GM23338 (cell line): Measurements from ENCODE around the gene LRP1B. TPM values are rescaled to one million over a fixed set of nuclear protein-coding genes. Genes with fewer than 3 reads are reported as not detected.

Experiments
- ATAC-seq: fragments of 200-7000 bp; cut with Tn5 transposase; 3 replicates; pipeline ENCODE4 v1.9.1; 2020
- DNase-seq: peaks from one replicate; pipeline ENCODE4 v3.0.0-alpha.2; 2015; ENCODE audit warnings: low spot score
- H2AFZ ChIP-seq: fragments of 200-600 bp; sonication (generic); 2 replicates; pipeline ENCODE4 v1.8.0; 2016; ENCODE audit warnings: antibody characterized with exemption, mild to moderate bottlenecking, moderate library complexity
- H3F3A ChIP-seq: fragments of 200-600 bp; sonication (generic); replicated peaks from 2 replicates; pipeline ENCODE4 v1.8.0; 2017; ENCODE audit warnings: antibody characterized with exemption, mixed run types, low read depth
- H3K27ac ChIP-seq: fragments of 200-600 bp; sonication (generic); 2 replicates; pipeline ENCODE4 v1.6.1; 2016; ENCODE audit warnings: low read depth
- H3K27me3 ChIP-seq: fragments of 200-600 bp; sonication (generic); 2 replicates; pipeline ENCODE4 v1.8.0; 2016; ENCODE audit warnings: mild to moderate bottlenecking, mixed run types, moderate library complexity; ENCODE audit not compliant: insufficient read depth
- H3K36me3 ChIP-seq: fragments of 200-600 bp; sonication (generic); 2 replicates; pipeline ENCODE4 v1.8.0; 2016; ENCODE audit warnings: mild to moderate bottlenecking; ENCODE audit not compliant: insufficient read depth
- H3K4me1 ChIP-seq: fragments of 200-600 bp; sonication (generic); 2 replicates; pipeline ENCODE4 v1.8.0; 2016; ENCODE audit warnings: mild to moderate bottlenecking, moderate library complexity; ENCODE audit not compliant: insufficient read depth
- H3K4me2 ChIP-seq: fragments of 200-600 bp; sonication (generic); 2 replicates; pipeline ENCODE4 v1.7.1; 2017; ENCODE audit warnings: mixed run types
- H3K4me3 ChIP-seq: fragments of 200-600 bp; sonication (generic); 2 replicates; pipeline ENCODE4 v1.6.1; 2016; ENCODE audit warnings: mixed run types
- H3K79me2 ChIP-seq: fragments of 200-600 bp; sonication (generic); replicated peaks from 2 replicates; pipeline ENCODE4 v1.8.0; 2017; ENCODE audit warnings: mild to moderate bottlenecking; ENCODE audit not compliant: insufficient read depth
- H3K9me2 ChIP-seq: fragments of 200-600 bp; sonication (generic); 2 replicates; pipeline ENCODE4 v1.8.0; 2017; ENCODE audit not compliant: insufficient read depth
- H4K20me1 ChIP-seq: fragments of 200-600 bp; sonication (generic); replicated peaks from 2 replicates; pipeline ENCODE4 v1.8.0; 2017; ENCODE audit warnings: mild to moderate bottlenecking; ENCODE audit not compliant: insufficient read depth
- H3K27ac Mint-ChIP-seq: 2 replicates; pipeline ENCODE4 v1.8.0; 2020; ENCODE audit warnings: inconsistent platforms, mild to moderate bottlenecking, moderate library complexity, mixed read lengths
- H3K27me3 Mint-ChIP-seq: 3 replicates; pipeline ENCODE4 v1.8.0; 2022; ENCODE audit warnings: low read depth, mild to moderate bottlenecking, moderate library complexity, mixed read lengths, inconsistent platforms; ENCODE audit not compliant: insufficient read depth, poor library complexity
- H3K36me3 Mint-ChIP-seq: 3 replicates; pipeline ENCODE4 v1.8.0; 2021; ENCODE audit warnings: low read depth, mild to moderate bottlenecking, inconsistent platforms, moderate library complexity, mixed read lengths
- H3K4me1 Mint-ChIP-seq: 3 replicates; pipeline ENCODE4 v1.8.0; 2020; ENCODE audit warnings: mild to moderate bottlenecking, inconsistent platforms, mixed read lengths
- H3K4me3 Mint-ChIP-seq: 3 replicates; pipeline ENCODE4 v1.8.0; 2021; ENCODE audit warnings: moderate library complexity, mild to moderate bottlenecking, inconsistent platforms, mixed read lengths
- H3K9me3 Mint-ChIP-seq: 3 replicates; pipeline ENCODE4 v1.8.0; 2020; ENCODE audit warnings: moderate library complexity, mild to moderate bottlenecking, inconsistent platforms, mixed read lengths
- CREB1 ChIP-seq: fragments of 250-450 bp; sonication (Bioruptor Pico); IDR thresholded peaks from 2 replicates; pipeline ENCODE4 v1.5.0; 2020; ENCODE audit warnings: low read depth, mild to moderate bottlenecking, moderate library complexity
- EZH2 ChIP-seq: fragments of 200-600 bp; sonication (generic); IDR thresholded peaks from one replicate; pipeline ENCODE4 v1.8.0; 2017; ENCODE audit warnings: antibody characterized with exemption, mild to moderate bottlenecking, low read depth; ENCODE audit not compliant: unreplicated experiment
- EZH2phosphoT487 ChIP-seq: fragments of 200-600 bp; sonication (generic); IDR thresholded peaks from one replicate; pipeline ENCODE4 v1.8.1; 2018; ENCODE audit warnings: antibody characterized with exemption; ENCODE audit not compliant: unreplicated experiment
- JUNB ChIP-seq: IDR thresholded peaks from one replicate; pipeline ENCODE4 v1.6.1; 2016; ENCODE audit warnings: antibody characterized with exemption; ENCODE audit not compliant: unreplicated experiment
- NANOG ChIP-seq: IDR thresholded peaks from 2 replicates; pipeline ENCODE4 v1.6.1; 2016; ENCODE audit warnings: antibody characterized with exemption, borderline replicate concordance
- POLR2AphosphoS5 ChIP-seq: IDR thresholded peaks from 2 replicates; pipeline ENCODE4 v1.6.1; 2016; ENCODE audit warnings: antibody characterized with exemption, low read depth
- STAT1 ChIP-seq: IDR thresholded peaks from one replicate; pipeline ENCODE4 v1.6.1; 2016; ENCODE audit warnings: antibody characterized with exemption; ENCODE audit not compliant: unreplicated experiment
- ZNF114 ChIP-seq: fragments of 250-450 bp; sonication (Bioruptor Pico); IDR thresholded peaks from 2 replicates; pipeline ENCODE4 v1.5.0; 2020; ENCODE audit warnings: mild to moderate bottlenecking, moderate library complexity
- ZNF331 ChIP-seq: fragments of 250-450 bp; sonication (Bioruptor Pico); IDR thresholded peaks from 2 replicates; pipeline ENCODE4 v1.5.0; 2020; ENCODE audit warnings: low read depth, mild to moderate bottlenecking, moderate library complexity
- polyA plus RNA-seq: library from polyadenylated mRNA; unstranded; fragments of >200 nt; fragmentation: Nextera tagmentation; extraction: Ambion mirVana; gene quantifications from 2 replicates; pipeline ENCODE4 v1.2.1, GENCODE V29; 2016
- total RNA-seq: library from RNA; depleted of rRNA; stranded (reverse); fragments of >200 nt; shearing (Covaris generic); gene quantifications from 2 replicates; pipeline ENCODE4 v1.2.3, GENCODE V29; 2014
- TF ChIP-seq, protein P1 (sequence below): IDR thresholded peaks from 2 replicates; pipeline ENCODE4 v1.6.1; 2016; ENCODE audit warnings: antibody characterized with exemption
- TF ChIP-seq, protein P2 (sequence below), 2 experiments: fragments of 200-600 bp in 1 of 2; sonication (generic) in 1 of 2; conservative IDR thresholded peaks; 2 replicates each; pipeline versions ENCODE4 v1.5.1 to v1.6.1; 2016 to 2017; ENCODE audit warnings: antibody characterized with exemption in 2 of 2, low read depth in 2 of 2, mild to moderate bottlenecking in 2 of 2, moderate library complexity in 1 of 2
- TF ChIP-seq, protein P3 (sequence below): IDR thresholded peaks from one replicate; pipeline ENCODE4 v1.6.1; 2018; ENCODE audit warnings: antibody characterized with exemption; ENCODE audit not compliant: unreplicated experiment
- TF ChIP-seq, protein P4 (sequence below): fragments of 250-450 bp; sonication (Bioruptor Pico); IDR thresholded peaks from 2 replicates; pipeline ENCODE4 v1.5.0; 2020; ENCODE audit warnings: mild to moderate bottlenecking, moderate library complexity

Gene LRP1B
- total and polyA plus RNA-seq, 2 experiments from 2014 or later: 0.15 to 0.97 TPM

DNA sequence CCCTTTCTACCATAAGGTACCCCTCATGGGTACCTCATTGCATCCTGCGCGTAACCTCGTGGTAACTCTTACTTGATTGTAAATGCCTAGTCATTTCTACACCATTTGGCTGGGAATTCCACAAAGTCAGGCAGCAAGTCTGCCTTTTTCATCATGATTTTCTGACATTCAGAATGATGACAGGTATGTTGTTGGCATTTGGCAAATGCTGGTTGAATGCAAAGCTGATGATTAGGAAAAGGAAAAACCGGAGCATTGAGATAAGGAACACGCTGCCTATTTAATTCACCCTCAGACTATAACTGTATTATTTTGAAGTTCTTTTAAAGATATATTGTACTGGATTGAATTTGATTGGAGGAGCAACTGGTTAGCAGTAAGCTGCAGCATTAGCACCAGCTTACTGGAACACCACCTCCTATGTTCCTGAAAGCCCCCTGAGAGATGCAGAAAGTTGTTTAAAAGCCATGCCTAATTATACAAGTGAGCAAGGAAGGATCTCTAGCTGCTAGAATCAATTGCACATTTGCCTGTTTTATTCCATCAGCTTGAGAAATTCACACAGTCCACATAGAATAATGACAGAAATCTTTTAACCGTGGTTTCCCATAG lies 520.1 kb downstream of the LRP1B start:
- Histone ChIP-seq H3K27me3 (no peaks in the 10 kb centered on the region), H3K9me2 (no peaks in the 10 kb centered on the region), H3K27ac (peak overlapping the region; percentile 82), H4K20me1 (no peaks in the 10 kb centered on the region), H3K4me1 (peaks cover 31% of the 10 kb centered on the region), H3K79me2 (no peaks in the 10 kb centered on the region), H3K4me3 (peak overlapping the region; percentile 27; the same call in 1 of the 2 replicates), H3K4me2 (peak overlapping the region; percentile 48), H2AFZ (peak overlapping the region; percentile 69; the same call in 1 of the 2 replicates), H3K36me3 (no peaks in the 10 kb centered on the region), H3F3A (no peaks in the 10 kb centered on the region)
- ATAC-seq: peak; percentile 57
- Mint-ChIP-seq H3K4me3 (peak overlapping the region; percentile 58; the same call in 2 of the 3 replicates), H3K27me3 (peaks cover 1% of the 10 kb centered on the region), H3K9me3 (peaks cover 14% of the 10 kb centered on the region), H3K4me1 (peaks cover 31% of the 10 kb centered on the region), H3K36me3 (peaks cover 43% of the 10 kb centered on the region), H3K27ac (peak overlapping the region; percentile 96)
- TF ChIP-seq JUNB: no peak
- TF ChIP-seq CREB1 (CRISPR knock-in tag): no peak
- no peak for TF ChIP-seq ZNF114 (CRISPR knock-in tag)
- TF ChIP-seq, protein P1, sequence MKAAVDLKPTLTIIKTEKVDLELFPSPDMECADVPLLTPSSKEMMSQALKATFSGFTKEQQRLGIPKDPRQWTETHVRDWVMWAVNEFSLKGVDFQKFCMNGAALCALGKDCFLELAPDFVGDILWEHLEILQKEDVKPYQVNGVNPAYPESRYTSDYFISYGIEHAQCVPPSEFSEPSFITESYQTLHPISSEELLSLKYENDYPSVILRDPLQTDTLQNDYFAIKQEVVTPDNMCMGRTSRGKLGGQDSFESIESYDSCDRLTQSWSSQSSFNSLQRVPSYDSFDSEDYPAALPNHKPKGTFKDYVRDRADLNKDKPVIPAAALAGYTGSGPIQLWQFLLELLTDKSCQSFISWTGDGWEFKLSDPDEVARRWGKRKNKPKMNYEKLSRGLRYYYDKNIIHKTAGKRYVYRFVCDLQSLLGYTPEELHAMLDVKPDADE: no peak
- TF ChIP-seq, protein P2, sequence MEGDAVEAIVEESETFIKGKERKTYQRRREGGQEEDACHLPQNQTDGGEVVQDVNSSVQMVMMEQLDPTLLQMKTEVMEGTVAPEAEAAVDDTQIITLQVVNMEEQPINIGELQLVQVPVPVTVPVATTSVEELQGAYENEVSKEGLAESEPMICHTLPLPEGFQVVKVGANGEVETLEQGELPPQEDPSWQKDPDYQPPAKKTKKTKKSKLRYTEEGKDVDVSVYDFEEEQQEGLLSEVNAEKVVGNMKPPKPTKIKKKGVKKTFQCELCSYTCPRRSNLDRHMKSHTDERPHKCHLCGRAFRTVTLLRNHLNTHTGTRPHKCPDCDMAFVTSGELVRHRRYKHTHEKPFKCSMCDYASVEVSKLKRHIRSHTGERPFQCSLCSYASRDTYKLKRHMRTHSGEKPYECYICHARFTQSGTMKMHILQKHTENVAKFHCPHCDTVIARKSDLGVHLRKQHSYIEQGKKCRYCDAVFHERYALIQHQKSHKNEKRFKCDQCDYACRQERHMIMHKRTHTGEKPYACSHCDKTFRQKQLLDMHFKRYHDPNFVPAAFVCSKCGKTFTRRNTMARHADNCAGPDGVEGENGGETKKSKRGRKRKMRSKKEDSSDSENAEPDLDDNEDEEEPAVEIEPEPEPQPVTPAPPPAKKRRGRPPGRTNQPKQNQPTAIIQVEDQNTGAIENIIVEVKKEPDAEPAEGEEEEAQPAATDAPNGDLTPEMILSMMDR (conservative IDR thresholded peaks at IDR 0.05; ENCODE audit: low read depth in 2 of 2): no peak
- no peak for TF ChIP-seq ZNF331 (CRISPR knock-in tag)
- no peak for TF ChIP-seq POLR2AphosphoS5
- TF ChIP-seq NANOG: no peak
- TF ChIP-seq, protein P3, sequence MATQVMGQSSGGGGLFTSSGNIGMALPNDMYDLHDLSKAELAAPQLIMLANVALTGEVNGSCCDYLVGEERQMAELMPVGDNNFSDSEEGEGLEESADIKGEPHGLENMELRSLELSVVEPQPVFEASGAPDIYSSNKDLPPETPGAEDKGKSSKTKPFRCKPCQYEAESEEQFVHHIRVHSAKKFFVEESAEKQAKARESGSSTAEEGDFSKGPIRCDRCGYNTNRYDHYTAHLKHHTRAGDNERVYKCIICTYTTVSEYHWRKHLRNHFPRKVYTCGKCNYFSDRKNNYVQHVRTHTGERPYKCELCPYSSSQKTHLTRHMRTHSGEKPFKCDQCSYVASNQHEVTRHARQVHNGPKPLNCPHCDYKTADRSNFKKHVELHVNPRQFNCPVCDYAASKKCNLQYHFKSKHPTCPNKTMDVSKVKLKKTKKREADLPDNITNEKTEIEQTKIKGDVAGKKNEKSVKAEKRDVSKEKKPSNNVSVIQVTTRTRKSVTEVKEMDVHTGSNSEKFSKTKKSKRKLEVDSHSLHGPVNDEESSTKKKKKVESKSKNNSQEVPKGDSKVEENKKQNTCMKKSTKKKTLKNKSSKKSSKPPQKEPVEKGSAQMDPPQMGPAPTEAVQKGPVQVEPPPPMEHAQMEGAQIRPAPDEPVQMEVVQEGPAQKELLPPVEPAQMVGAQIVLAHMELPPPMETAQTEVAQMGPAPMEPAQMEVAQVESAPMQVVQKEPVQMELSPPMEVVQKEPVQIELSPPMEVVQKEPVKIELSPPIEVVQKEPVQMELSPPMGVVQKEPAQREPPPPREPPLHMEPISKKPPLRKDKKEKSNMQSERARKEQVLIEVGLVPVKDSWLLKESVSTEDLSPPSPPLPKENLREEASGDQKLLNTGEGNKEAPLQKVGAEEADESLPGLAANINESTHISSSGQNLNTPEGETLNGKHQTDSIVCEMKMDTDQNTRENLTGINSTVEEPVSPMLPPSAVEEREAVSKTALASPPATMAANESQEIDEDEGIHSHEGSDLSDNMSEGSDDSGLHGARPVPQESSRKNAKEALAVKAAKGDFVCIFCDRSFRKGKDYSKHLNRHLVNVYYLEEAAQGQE: no peak
- TF ChIP-seq EZH2: no peak
- no peak for TF ChIP-seq EZH2phosphoT487
- TF ChIP-seq, protein P4, sequence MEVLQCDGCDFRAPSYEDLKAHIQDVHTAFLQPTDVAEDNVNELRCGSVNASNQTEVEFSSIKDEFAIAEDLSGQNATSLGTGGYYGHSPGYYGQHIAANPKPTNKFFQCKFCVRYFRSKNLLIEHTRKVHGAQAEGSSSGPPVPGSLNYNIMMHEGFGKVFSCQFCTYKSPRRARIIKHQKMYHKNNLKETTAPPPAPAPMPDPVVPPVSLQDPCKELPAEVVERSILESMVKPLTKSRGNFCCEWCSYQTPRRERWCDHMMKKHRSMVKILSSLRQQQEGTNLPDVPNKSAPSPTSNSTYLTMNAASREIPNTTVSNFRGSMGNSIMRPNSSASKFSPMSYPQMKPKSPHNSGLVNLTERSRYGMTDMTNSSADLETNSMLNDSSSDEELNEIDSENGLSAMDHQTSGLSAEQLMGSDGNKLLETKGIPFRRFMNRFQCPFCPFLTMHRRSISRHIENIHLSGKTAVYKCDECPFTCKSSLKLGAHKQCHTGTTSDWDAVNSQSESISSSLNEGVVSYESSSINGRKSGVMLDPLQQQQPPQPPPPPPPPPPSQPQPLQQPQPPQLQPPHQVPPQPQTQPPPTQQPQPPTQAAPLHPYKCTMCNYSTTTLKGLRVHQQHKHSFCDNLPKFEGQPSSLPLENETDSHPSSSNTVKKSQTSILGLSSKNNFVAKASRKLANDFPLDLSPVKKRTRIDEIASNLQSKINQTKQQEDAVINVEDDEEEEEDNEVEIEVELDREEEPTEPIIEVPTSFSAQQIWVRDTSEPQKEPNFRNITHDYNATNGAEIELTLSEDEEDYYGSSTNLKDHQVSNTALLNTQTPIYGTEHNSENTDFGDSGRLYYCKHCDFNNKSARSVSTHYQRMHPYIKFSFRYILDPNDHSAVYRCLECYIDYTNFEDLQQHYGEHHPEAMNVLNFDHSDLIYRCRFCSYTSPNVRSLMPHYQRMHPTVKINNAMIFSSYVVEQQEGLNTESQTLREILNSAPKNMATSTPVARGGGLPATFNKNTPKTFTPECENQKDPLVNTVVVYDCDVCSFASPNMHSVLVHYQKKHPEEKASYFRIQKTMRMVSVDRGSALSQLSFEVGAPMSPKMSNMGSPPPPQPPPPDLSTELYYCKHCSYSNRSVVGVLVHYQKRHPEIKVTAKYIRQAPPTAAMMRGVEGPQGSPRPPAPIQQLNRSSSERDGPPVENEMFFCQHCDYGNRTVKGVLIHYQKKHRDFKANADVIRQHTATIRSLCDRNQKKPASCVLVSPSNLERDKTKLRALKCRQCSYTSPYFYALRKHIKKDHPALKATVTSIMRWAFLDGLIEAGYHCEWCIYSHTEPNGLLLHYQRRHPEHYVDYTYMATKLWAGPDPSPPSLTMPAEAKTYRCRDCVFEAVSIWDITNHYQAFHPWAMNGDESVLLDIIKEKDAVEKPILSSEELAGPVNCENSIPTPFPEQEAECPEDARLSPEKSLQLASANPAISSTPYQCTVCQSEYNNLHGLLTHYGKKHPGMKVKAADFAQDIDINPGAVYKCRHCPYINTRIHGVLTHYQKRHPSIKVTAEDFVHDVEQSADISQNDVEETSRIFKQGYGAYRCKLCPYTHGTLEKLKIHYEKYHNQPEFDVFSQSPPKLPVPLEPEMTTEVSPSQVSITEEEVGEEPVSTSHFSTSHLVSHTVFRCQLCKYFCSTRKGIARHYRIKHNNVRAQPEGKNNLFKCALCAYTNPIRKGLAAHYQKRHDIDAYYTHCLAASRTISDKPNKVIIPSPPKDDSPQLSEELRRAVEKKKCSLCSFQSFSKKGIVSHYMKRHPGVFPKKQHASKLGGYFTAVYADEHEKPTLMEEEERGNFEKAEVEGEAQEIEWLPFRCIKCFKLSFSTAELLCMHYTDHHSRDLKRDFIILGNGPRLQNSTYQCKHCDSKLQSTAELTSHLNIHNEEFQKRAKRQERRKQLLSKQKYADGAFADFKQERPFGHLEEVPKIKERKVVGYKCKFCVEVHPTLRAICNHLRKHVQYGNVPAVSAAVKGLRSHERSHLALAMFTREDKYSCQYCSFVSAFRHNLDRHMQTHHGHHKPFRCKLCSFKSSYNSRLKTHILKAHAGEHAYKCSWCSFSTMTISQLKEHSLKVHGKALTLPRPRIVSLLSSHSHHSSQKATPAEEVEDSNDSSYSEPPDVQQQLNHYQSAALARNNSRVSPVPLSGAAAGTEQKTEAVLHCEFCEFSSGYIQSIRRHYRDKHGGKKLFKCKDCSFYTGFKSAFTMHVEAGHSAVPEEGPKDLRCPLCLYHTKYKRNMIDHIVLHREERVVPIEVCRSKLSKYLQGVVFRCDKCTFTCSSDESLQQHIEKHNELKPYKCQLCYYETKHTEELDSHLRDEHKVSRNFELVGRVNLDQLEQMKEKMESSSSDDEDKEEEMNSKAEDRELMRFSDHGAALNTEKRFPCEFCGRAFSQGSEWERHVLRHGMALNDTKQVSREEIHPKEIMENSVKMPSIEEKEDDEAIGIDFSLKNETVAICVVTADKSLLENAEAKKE (CRISPR knock-in tag): no peak
- no peak for TF ChIP-seq STAT1
- DNase-seq: peak; percentile 27
